ENCODE measurements around the gene TMEM108.

Gene TMEM108

GRCh38 chr3:133410191-133410892, 372.2 kb downstream of the TMEM108 start:
- Histone ChIP-seq H3K79me2 (ENCODE audit: insufficient read depth, low read length) (no peaks in the 10 kb centered on the region), H3K4me1 (ENCODE audit: insufficient read depth, low read length, severe bottlenecking) (no peaks in the 10 kb centered on the region), H3K9me3 (ENCODE audit: low read length) (no peaks in the 10 kb centered on the region), H3K27me3 (ENCODE audit: insufficient read depth, low read length) (no peaks in the 10 kb centered on the region), H2AFZ (ENCODE audit: low read length) (no peak overlapping the region), H3K9ac (ENCODE audit: low read length) (no peak overlapping the region), H3K4me3 (ENCODE audit: low read depth, low read length, poor library complexity, severe bottlenecking) (no peak overlapping the region), H3K27ac (ENCODE audit: low read depth, low read length, poor library complexity, severe bottlenecking) (no peak overlapping the region), H3K4me2 (ENCODE audit: low read length) (no peak overlapping the region), H4K20me1 (ENCODE audit: insufficient read depth, low read length) (no peaks in the 10 kb centered on the region), H3F3A (ENCODE audit: insufficient read depth, low read length) (no peaks in the 10 kb centered on the region; the same call in 1 of the 2 replicates), H3K36me3 (ENCODE audit: insufficient read depth, low read length) (no peaks in the 10 kb centered on the region), H3K9me2 (ENCODE audit: low read depth, low read length) (no peaks in the 10 kb centered on the region)
- TF ChIP-seq CTCF (IDR thresholded peaks at IDR 0.05; ENCODE audit: low read length) (no peak), EZH2 (IDR thresholded peaks at IDR 0.05; ENCODE audit: borderline replicate concordance, low read length) (no peak)

GRCh38 chr3:133412183-133413132, 374.3 kb downstream of the TMEM108 start:
- no peaks in the 10 kb centered on the region for H3K27me3 ChIP-seq (ENCODE audit: insufficient read depth, low read length)
- no peak overlapping the region for H3K9ac ChIP-seq (ENCODE audit: low read length)
- no peaks in the 10 kb centered on the region for H3K9me3 ChIP-seq (ENCODE audit: low read length)
- no peaks in the 10 kb centered on the region for H4K20me1 ChIP-seq (ENCODE audit: insufficient read depth, low read length)
- H3K4me3 ChIP-seq (ENCODE audit: low read depth, low read length, poor library complexity, severe bottlenecking), result no peak overlapping the region
- H3K36me3 ChIP-seq (ENCODE audit: insufficient read depth, low read length), result no peaks in the 10 kb centered on the region
- H3K4me2 ChIP-seq (ENCODE audit: low read length), result no peak overlapping the region
- H3K27ac ChIP-seq (ENCODE audit: low read depth, low read length, poor library complexity, severe bottlenecking), result no peak overlapping the region
- no peaks in the 10 kb centered on the region for H3K4me1 ChIP-seq (ENCODE audit: insufficient read depth, low read length, severe bottlenecking)
- TF ChIP-seq CTCF (IDR thresholded peaks at IDR 0.05; ENCODE audit: low read length), result no peak
- TF ChIP-seq EZH2 (IDR thresholded peaks at IDR 0.05; ENCODE audit: borderline replicate concordance, low read length), result no peak
- H2AFZ ChIP-seq (ENCODE audit: low read length), result no peak overlapping the region
- no peaks in the 10 kb centered on the region for H3K79me2 ChIP-seq (ENCODE audit: insufficient read depth, low read length)
- no peaks in the 10 kb centered on the region for H3K9me2 ChIP-seq (ENCODE audit: low read depth, low read length)
- no peaks in the 10 kb centered on the region; the same call in 1 of the 2 replicates for H3F3A ChIP-seq (ENCODE audit: insufficient read depth, low read length)

DNA sequence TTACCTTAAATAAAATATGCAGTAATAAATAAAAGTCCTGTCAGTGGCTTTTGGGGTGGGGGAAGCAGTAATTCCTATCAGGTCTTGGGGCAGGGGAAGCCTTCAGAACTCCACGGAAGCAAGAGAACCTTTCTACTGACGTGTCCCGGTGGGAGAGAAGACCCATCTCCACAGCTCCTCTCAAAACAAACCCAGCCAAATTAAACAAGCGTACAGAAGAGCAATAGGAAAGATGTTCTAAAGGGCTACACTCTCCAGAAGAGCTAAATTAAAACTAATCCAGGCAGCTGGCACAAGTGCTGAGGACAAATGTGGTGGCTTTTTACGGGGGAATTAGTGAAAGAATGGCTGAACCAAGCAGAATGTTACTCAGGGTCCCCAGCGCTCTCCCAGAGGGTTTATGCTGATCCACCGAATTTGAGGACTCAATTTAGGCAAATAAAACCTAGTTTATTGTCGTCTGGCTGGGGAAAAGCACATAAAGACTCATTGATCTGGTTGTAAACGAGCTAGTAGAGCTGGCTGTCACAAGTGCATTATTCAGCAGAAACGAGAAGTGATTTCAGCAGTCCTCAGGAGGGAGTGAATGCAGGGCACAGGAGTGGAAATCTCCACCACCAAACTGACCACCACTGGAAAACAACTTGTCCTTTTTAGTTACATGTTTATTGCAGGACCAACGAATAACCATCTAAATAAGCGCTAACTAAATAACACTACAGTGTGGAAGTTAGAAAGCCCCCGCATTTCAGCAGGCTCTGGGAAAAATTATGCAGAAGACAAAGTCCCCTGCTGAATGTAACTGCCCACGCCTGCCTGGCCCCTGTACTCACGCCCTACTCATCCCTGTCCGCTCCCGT, 375.2 kb downstream of the TMEM108 start:
- Histone ChIP-seq H3K4me2 (ENCODE audit: low read length) (no peak overlapping the region), H3K9me2 (ENCODE audit: low read depth, low read length) (no peaks in the 10 kb centered on the region), H4K20me1 (ENCODE audit: insufficient read depth, low read length) (no peaks in the 10 kb centered on the region), H2AFZ (ENCODE audit: low read length) (no peak overlapping the region), H3K27me3 (ENCODE audit: insufficient read depth, low read length) (no peaks in the 10 kb centered on the region), H3K79me2 (ENCODE audit: insufficient read depth, low read length) (no peaks in the 10 kb centered on the region), H3K9me3 (ENCODE audit: low read length) (no peaks in the 10 kb centered on the region), H3K9ac (ENCODE audit: low read length) (no peak overlapping the region), H3K4me3 (ENCODE audit: low read depth, low read length, poor library complexity, severe bottlenecking) (no peak overlapping the region), H3K36me3 (ENCODE audit: insufficient read depth, low read length) (no peaks in the 10 kb centered on the region), H3F3A (ENCODE audit: insufficient read depth, low read length) (no peaks in the 10 kb centered on the region; the same call in 1 of the 2 replicates), H3K27ac (ENCODE audit: low read depth, low read length, poor library complexity, severe bottlenecking) (peak overlapping the region; percentile 27), H3K4me1 (ENCODE audit: insufficient read depth, low read length, severe bottlenecking) (no peaks in the 10 kb centered on the region)
- TF ChIP-seq EZH2 (IDR thresholded peaks at IDR 0.05; ENCODE audit: borderline replicate concordance, low read length) (no peak), CTCF (IDR thresholded peaks at IDR 0.05; ENCODE audit: low read length) (no peak)

Data from OCI-LY1 (cell line).